Measurements from ENCODE around the gene POLR3A.
A peak's percentile ranks its signal among the peaks of the same experiment; 100 is the strongest.

Gene POLR3A

GRCh38 chr10:78047314-78047891, 18.1 kb upstream of the POLR3A start:
- H3K4me3 ChIP-seq (ENCODE audit: severe bottlenecking) = no peak overlapping the region
- peak; percentile 60 for ATAC-seq (ENCODE audit: low read depth)
- no peak overlapping the region for H3K27ac ChIP-seq (ENCODE audit: poor library complexity, severe bottlenecking)

GRCh38 chr10:78046711-78047269, 17.5 kb upstream of the POLR3A start:
- H3K27me3 ChIP-seq (ENCODE audit: insufficient read depth, poor library complexity, severe bottlenecking) = no peaks in the 10 kb centered on the region
- no peak for ATAC-seq (ENCODE audit: low read depth)
- H3K4me3 ChIP-seq (ENCODE audit: severe bottlenecking) = no peak overlapping the region
- H3K4me1 ChIP-seq (ENCODE audit: insufficient read depth, poor library complexity, severe bottlenecking) = no peaks in the 10 kb centered on the region
- H3K9me3 ChIP-seq (ENCODE audit: severe bottlenecking) = no peaks in the 10 kb centered on the region
- H3K36me3 ChIP-seq (ENCODE audit: low read depth) = peaks cover 11% of the 10 kb centered on the region
- no peak for TF ChIP-seq CTCF (IDR thresholded peaks at IDR 0.05; ENCODE audit: poor library complexity, severe bottlenecking)
- H3K27ac ChIP-seq (ENCODE audit: poor library complexity, severe bottlenecking) = no peak overlapping the region
- DNase-seq (ENCODE audit: low spot score) = no peak

More at GRCh38 chr10:78047314-78047891, 18.1 kb upstream of the POLR3A start:
- no peaks in the 10 kb centered on the region for H3K9me3 ChIP-seq (ENCODE audit: severe bottlenecking)
- no peaks in the 10 kb centered on the region for H3K4me1 ChIP-seq (ENCODE audit: insufficient read depth, poor library complexity, severe bottlenecking)
- peak; percentile 90 for TF ChIP-seq CTCF (IDR thresholded peaks at IDR 0.05; ENCODE audit: poor library complexity, severe bottlenecking)
- H3K27me3 ChIP-seq (ENCODE audit: insufficient read depth, poor library complexity, severe bottlenecking) = no peaks in the 10 kb centered on the region
- no peak for DNase-seq (ENCODE audit: low spot score)
- 0 out of 2 replicates have a peak, but pooled peaks cover 6% of the 10 kb centered on the region for H3K36me3 ChIP-seq (ENCODE audit: low read depth)

GRCh38 chr10:78045856-78046255, 16.5 kb upstream of the POLR3A start:
- H3K27ac ChIP-seq (ENCODE audit: poor library complexity, severe bottlenecking) = no peak overlapping the region
- ATAC-seq (ENCODE audit: low read depth) = no peak

GRCh38 chr10:78045237-78045636, 15.9 kb upstream of the POLR3A start:
- Histone ChIP-seq H3K27me3 (ENCODE audit: insufficient read depth, poor library complexity, severe bottlenecking) (no peaks in the 10 kb centered on the region), H3K27ac (ENCODE audit: poor library complexity, severe bottlenecking) (no peak overlapping the region), H3K9me3 (ENCODE audit: severe bottlenecking) (no peaks in the 10 kb centered on the region), H3K4me1 (ENCODE audit: insufficient read depth, poor library complexity, severe bottlenecking) (peaks cover under 1% of the 10 kb centered on the region), H3K36me3 (ENCODE audit: low read depth) (peaks cover 27% of the 10 kb centered on the region), H3K4me3 (ENCODE audit: severe bottlenecking) (no peak overlapping the region)
- ATAC-seq (ENCODE audit: low read depth) = no peak
- DNase-seq (ENCODE audit: low spot score) = no peak
- TF ChIP-seq CTCF (IDR thresholded peaks at IDR 0.05; ENCODE audit: poor library complexity, severe bottlenecking) = no peak

More at GRCh38 chr10:78045856-78046255, 16.5 kb upstream of the POLR3A start:
- no peak for TF ChIP-seq CTCF (IDR thresholded peaks at IDR 0.05; ENCODE audit: poor library complexity, severe bottlenecking)
- H3K27me3 ChIP-seq (ENCODE audit: insufficient read depth, poor library complexity, severe bottlenecking) = no peaks in the 10 kb centered on the region
- no peak for DNase-seq (ENCODE audit: low spot score)
- no peak overlapping the region for H3K4me3 ChIP-seq (ENCODE audit: severe bottlenecking)
- H3K4me1 ChIP-seq (ENCODE audit: insufficient read depth, poor library complexity, severe bottlenecking) = no peaks in the 10 kb centered on the region
- H3K9me3 ChIP-seq (ENCODE audit: severe bottlenecking) = no peaks in the 10 kb centered on the region
- peaks cover 20% of the 10 kb centered on the region for H3K36me3 ChIP-seq (ENCODE audit: low read depth)

- Histone ChIP-seq H3K4me3 (ENCODE audit: severe bottlenecking) (no peak overlapping the region), H3K36me3 (ENCODE audit: low read depth) (peaks cover 32% of the 10 kb centered on the region), H3K27me3 (ENCODE audit: insufficient read depth, poor library complexity, severe bottlenecking) (no peaks in the 10 kb centered on the region), H3K4me1 (ENCODE audit: insufficient read depth, poor library complexity, severe bottlenecking) (peaks cover 6% of the 10 kb centered on the region), H3K9me3 (ENCODE audit: severe bottlenecking) (no peaks in the 10 kb centered on the region), H3K27ac (ENCODE audit: poor library complexity, severe bottlenecking) (no peak overlapping the region)
- no peak for TF ChIP-seq CTCF (IDR thresholded peaks at IDR 0.05; ENCODE audit: poor library complexity, severe bottlenecking)
- DNase-seq (ENCODE audit: low spot score) (no peak), ATAC-seq (ENCODE audit: low read depth) (no peak)
Observed at GRCh38 chr10:78044699-78045098, 15.4 kb upstream of the POLR3A start.
